CD4-positive, alpha-beta T cell treated with Interleukin-15 for 1 hour (primary cell): ENCODE data around the gene OIP5.
"Not testable (repeated sequence)": the region's sequence is repeated elsewhere in the genome, so short reads cannot be mapped to it uniquely, and the experiment has no call there.

ENCODE experiments used
- DNase-seq: peaks from one replicate; pipeline ENCODE4 v3.0.0-alpha.2; 2020

OIP5 gene

DNA sequence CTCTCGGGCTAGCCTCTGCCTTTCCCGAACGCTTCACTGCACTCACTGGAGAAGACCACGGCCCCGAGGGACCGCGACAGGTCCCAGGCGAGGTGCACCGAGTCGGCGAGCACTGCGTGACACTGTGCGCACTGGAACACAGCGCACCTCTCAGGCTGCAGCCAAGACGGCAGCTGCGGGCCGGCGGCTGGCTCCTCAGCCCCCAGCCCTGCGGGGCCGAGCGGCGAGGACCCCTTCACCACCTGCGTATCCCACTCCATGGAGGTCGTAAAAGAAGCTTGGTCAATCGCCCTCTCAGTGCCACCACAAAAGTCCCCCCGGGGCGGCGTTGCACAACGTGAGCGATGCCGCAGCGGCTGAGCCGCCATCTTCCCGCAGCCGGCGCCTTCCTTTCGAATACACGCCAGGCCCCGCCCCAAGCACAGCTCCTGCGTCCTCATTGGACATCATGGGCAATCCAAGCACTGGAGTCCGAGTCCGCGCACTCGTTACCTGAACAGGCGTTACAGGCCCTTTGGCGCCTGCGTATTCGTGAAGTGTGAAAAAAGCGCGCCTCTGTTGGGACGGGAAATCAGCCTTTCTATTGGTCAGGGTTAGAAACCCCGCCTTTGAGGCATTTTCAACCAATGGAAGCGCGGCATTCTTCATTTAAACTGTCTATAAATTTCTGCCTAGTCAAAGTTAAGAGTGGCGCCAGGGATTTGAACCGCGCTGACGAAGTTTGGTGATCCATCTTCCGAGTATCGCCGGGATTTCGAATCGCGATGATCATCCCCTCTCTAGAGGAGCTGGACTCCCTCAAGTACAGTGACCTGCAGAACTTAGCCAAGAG, at the start of gene OIP5, which contains the start of gene NUSAP1:
OIP5 (minus strand) TSS at position 398 of the 832 bp plus-strand sequence; CDS start at position 368, 30 bp downstream.
NUSAP1 (plus strand) TSS at position 688 of the 832 bp plus-strand sequence; CDS start at position 765, 77 bp downstream.
- DNase-seq = peak; percentile 99

GRCh38 chr15:41377978-41378377, 45.6 kb upstream of the OIP5 start:
- DNase-seq = no peak

DNA sequence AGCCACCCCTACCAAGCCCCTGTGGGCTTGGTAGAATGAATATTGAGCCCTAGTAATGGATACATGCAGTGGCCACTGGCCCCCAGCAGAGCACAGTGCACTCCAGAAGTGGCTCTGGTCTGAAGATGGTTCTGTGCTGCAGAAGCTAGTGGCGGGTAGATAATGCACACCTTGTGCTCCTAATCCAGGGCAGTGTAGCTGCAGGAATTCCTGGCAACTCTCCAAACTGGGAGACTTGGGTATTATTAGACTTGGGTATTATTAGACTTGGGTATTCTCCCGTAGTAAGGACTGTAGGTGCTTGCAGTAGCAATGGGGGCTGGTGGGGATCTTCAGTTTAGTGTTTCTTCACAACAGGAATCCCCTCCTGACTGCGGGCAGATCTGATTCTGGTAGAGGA, 35.0 kb upstream of the OIP5 start:
- DNase-seq = no peak

DNA sequence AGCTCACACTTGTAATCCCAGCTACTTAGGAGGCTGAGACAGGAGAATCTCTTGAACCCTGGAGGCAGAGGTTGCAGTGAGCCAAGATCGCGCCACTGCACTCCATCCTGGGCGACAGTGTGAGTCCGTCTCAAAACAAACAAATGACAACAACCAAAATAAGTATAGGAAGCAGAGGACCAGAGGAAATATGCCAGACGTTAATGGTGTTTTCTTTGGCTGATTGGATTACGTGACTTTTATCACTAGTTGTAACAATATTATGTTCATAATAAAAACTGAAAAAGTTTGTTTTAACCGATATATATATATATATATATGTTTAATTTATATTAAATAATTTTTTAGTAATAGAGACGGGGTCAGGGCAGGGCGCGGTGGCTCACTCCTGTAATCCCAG, 22.0 kb upstream of the OIP5 start:
- DNase-seq = no peak

- DNase-seq = no peak
Measured at GRCh38 chr15:41350057-41350717, 17.8 kb upstream of the OIP5 start.

- DNase-seq = no peak
Measured at GRCh38 chr15:41347236-41347635, 14.8 kb upstream of the OIP5 start.

GRCh38 chr15:41341519-41341918, 9.1 kb upstream of the OIP5 start:
- no peak for DNase-seq

DNA sequence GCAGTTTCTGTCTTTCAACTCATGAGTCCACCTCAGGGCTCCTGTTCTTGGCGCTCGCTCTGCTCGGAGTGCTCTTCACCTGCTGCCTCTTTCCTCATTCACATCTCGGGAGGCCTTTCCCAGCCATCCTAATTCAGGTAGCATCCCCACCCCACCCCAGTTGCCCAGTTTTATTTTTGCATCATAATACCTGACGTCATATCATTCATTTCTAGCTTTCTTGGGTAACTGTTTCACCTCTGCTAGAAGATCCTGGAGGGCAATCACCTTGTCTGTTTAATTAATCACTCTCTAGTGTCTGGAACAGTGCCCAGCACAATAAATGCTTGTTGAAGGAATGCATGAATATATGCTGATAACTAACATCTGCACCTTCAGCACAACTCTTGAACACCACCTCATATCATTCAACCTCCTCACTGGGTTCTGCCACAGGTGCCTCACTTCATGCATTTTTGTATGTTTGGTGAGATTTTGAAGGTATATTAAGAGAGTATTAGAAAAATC, 7.9 kb upstream of the OIP5 start:
- DNase-seq = no peak

DNA sequence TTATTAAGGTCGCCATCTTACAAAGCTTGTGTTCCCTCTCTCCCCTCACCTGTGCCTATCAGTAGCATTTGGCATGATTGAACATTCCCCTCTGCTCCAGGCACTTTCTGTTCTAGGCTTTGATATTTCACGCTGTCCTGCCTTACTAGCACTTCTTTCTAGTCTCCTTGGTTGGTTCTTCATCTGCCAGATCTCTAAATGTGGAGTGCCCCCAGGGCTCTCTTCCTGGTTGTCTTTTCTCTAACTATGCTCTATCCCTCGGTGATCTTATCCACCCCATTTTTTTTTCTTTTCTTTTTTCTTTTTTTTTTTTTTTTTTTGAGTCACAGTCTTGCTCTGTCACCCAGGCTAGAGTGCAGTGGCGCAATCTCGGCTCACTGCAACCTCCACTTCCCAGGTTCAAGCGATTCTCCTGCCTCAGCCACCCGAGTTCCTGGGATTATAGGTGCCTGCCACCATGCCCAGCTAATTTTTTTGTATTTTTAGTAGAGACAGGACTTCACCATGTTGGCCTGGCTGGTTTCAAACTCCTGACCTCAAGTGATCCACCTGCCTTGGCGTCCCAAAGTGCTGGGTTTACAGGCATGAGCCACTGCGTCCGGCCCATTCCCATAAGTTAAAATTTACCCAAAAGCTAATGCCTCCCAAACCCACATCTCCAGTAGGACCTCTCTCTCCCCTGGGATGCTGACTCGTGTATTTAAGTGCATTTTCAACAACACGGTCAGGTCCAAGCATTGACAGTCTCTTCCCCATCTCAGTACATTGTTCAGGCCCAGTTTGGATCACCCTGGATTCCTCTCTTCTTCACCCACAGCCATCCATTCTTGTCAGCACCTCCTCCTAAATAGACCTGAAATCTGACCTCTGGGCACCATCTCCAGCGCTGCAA, 5.5 kb upstream of the OIP5 start:
- no peak for DNase-seq

DNA sequence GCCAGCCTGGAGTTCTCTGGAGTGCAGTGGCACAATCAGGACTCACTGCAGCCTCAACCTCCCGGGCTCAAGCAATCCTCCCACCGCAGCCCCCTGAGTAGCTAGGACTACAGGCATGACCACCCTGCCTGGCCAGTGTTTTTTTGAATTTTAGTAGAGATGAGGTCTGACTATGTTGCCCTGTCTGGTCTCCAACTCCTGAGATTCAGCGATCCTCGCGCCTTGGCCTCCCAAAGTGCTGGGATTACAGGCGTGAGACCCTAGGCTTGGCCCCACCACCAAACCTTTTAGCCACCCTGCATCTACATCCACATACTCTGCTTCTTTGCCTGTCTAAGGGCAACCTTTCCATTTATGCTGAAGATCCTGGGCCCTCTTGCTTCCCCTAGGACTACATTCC, 4.7 kb upstream of the OIP5 start:
- DNase-seq = no peak

DNA sequence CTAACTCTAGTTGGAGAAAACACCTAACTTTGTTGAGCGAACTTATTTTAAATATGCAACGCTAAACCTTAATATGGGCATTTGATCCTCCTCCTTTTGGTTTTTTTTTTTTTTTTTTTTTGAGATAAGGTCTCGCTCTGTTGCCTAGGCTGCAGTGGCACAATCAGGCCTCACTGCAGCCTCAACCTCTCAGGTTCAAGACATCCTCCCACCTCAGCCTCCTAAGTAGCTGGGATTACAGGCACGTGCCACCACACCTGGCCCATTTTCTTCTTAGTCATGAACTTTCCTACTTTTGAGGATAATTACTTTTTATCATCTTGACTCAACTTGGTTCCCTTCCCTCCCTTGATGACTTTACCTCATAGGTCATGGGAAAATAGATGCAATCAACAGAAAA, 4.2 kb upstream of the OIP5 start:
- no peak for DNase-seq

GRCh38 chr15:41334293-41335120, 2.1 kb upstream of the OIP5 start:
- no peak for DNase-seq

- DNase-seq = no peak
Measured at GRCh38 chr15:41333026-41333562, 703 bp upstream of the OIP5 start.

DNA sequence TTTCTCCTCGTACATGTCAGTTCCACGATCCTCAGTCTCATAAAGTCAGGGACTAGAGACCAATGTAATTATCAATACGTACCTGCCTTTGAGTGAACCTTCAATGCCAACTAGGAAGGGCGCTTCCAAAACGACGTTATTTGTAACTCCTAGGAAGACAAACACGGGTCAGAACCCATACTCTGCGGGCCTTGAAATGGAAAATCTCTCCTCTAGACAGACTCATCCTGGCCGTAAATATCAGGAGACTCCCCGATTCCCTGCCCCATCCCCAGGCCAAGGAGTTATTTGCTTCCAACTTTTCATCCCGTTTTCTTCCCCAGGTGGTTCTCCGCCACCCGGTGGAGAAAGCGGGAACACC, 578 bp downstream of the OIP5 start:
- DNase-seq = no peak

DNA sequence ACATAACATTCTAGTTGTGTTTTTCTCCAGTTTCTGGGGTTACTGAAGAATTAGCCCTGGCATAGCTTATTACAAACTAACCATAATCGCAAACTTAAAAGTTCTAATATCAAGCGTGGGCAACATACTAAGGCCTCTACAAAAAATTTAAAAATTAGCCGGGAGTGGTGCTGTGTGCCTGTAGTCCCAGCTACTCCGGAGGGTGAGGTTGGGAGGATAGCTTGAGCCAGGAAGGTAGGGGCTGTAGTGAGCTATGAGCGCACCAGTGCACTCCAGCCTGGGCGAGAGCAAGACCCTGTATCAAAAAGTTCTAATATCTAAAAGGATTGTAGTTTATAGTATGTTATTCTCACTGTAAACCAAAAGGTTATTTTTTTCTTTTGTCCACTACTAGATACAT, 1.1 kb downstream of the OIP5 start:
- DNase-seq = no peak

- DNase-seq = no peak
Measured at GRCh38 chr15:41323611-41324010, 8.8 kb downstream of the OIP5 start.

- not testable (repeated sequence) for DNase-seq
Measured at GRCh38 chr15:41320805-41321330, 11.5 kb downstream of the OIP5 start.

DNA sequence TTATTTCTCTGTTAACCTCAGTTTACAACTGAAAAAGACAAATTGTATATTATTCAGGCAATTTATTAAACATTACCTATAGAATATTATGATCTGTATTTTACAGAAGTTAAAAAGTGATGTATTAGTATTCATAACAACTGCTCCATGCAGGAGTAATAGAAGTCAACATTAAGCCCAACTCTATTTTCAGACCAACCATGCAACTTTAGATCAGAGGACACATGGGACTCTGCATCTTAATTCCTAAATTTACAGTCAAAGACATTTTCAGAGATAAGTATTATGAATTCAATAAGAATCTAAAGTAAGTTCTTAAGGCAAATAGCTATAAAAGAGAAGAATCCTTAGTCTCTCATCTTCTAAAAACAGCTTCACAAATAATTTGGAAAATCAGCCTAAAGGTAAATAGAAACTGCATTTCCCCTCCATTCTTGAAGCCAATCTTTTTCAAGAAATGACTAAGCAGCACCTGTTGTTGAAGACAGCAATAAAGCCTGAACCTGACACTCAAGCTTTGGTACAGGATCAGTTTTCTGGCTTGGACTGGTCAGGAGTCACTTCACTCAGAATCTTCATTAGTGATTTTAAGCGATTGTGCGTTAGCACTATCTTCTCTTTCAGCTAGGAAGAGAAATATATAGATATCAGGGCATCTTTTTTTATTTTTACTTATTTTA, 23.0 kb downstream of the OIP5 start:
- no peak for DNase-seq

- DNase-seq = no peak
Measured at GRCh38 chr15:41307679-41308078, 24.7 kb downstream of the OIP5 start.

DNA sequence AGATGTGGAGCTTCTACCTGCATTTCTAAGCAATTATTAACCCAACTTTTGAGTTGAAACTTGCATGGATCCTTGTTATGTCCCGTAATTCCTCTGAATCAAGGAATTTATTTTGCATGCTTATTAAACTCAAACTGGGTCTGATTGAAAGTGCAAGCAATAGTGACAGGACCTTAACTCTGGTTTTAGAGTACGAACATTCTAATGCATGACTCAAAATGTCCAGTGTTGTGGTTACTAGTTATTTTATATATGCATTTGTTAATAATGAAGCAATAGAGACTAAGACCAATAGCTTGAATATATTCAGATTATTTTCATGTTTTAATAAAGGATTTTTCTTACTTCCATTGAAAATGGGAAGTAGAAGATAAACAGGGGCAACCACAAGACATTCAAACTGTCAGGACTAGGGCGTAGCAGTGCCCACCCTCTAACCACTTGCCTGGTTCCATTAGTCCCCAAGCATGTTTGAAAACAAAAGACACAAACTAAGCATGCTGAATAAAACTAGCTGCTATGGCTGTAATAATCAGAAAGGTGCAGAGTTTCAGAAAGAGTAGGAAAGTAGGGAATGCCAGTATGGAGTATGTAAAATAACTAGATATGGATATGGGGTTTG, 28.1 kb downstream of the OIP5 start:
- DNase-seq = no peak

GRCh38 chr15:41301587-41301986, 30.8 kb downstream of the OIP5 start:
- DNase-seq = no peak
